Small intestine (tissue), 7 donors: ENCODE results near the gene NOL9. TPM values are rescaled to one million over a fixed set of nuclear protein-coding genes. Genes with fewer than 3 reads are reported as not detected.
"Not testable (repeated sequence)": the region's sequence is repeated elsewhere in the genome, so short reads cannot be mapped to it uniquely, and the experiment has no call there.

Experiments
- DNase-seq, 2 donors: peaks; one replicate each; pipeline versions ENCODE4 v3.0.0 to v3.0.0-alpha.2; 2013
- FAIRE-seq: peaks from 2 replicates; lab custom pipeline; 2012; peaks lifted over from hg19 to GRCh38; lab: Jason Lieb, UNC
- H3K27ac ChIP-seq, 3 donors: one replicate each; pipeline ENCODE4 v1.5.1; 2013; ENCODE audit warnings: low read length in 2 of 3, mild to moderate bottlenecking in 2 of 3, control low read depth in 1 of 3, inconsistent platforms in 1 of 3, low read depth in 1 of 3, moderate library complexity in 1 of 3
- H3K27me3 ChIP-seq, 3 donors: one replicate each; pipeline ENCODE4 v1.6.1; 2013; ENCODE audit warnings: low read length in 3 of 3, inconsistent platforms in 1 of 3; ENCODE audit not compliant: control insufficient read depth in 3 of 3, insufficient read depth in 3 of 3
- H3K36me3 ChIP-seq, 3 donors: one replicate each; pipeline ENCODE4 v1.6.1; 2013; ENCODE audit warnings: low read length in 3 of 3, inconsistent platforms in 1 of 3, low read depth in 1 of 3, mild to moderate bottlenecking in 1 of 3, moderate library complexity in 1 of 3; ENCODE audit not compliant: control insufficient read depth in 3 of 3, insufficient read depth in 2 of 3
- H3K4me1 ChIP-seq, 3 donors: one replicate each; pipeline ENCODE4 v1.6.1; 2013; ENCODE audit warnings: low read length in 2 of 3, inconsistent platforms in 1 of 3, low read depth in 1 of 3, mild to moderate bottlenecking in 1 of 3, moderate library complexity in 1 of 3; ENCODE audit not compliant: control insufficient read depth in 3 of 3, insufficient read depth in 2 of 3
- H3K4me3 ChIP-seq, 3 donors: one replicate each; pipeline ENCODE4 v1.5.1; 2013; ENCODE audit warnings: low read length in 3 of 3, control low read depth in 1 of 3, inconsistent platforms in 1 of 3, low read depth in 1 of 3, mild to moderate bottlenecking in 1 of 3, moderate library complexity in 1 of 3
- H3K9me3 ChIP-seq, 2 donors: one replicate each; pipeline ENCODE4 v1.6.1; 2013; ENCODE audit warnings: low read depth in 1 of 2, low read length in 1 of 2; ENCODE audit not compliant: control insufficient read depth in 2 of 2, insufficient read depth in 1 of 2
- WGBS, 3 donors: extraction: QIAGEN DNeasy Blood & Tissue Kit; methylation state at CpG; one replicate each; pipeline ENCODE4 v1.1.7; 2013; 5-methylcytosine and 5-hydroxymethylcytosine counted together
- polyA plus RNA-seq, 4 donors: library from polyadenylated mRNA; stranded (reverse) in 3 of 4; unstranded in 1 of 4; fragments of 200-250 nt in 3 of 4; fragments of 120-200 nt in 1 of 4; gene quantifications; one replicate each; pipeline versions ENCODE4 v1.2.1 to v1.2.3, GENCODE V29; 2013
- donor health status: healthy with polysubstance abuse.
- donor health status: control.
- donor health status: control.
- donor health status: Bipolar disorder and iron deficiency.
- donor health status: healthy.

The NOL9 gene
- polyA plus RNA-seq, 4 donors = 1.6 to 12.1 (median 3.9) TPM

DNA sequence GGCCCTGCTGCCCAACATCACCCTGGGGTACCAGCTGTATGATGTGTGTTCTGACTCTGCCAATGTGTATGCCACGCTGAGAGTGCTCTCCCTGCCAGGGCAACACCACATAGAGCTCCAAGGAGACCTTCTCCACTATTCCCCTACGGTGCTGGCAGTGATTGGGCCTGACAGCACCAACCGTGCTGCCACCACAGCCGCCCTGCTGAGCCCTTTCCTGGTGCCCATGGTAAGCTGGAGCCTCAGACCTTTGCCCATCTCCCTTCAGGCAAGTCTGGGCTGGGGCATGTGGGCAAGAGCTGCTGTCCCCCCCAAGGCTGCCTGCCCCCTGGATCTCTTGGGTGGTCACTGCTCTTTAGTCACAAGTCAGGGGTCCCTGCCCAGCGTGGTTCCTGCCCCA, 16.7 kb upstream of the NOL9 start:
- no peak for DNase-seq
- Histone ChIP-seq H3K9me3 (peaks cover 0 to 6% of the 10 kb centered on the region in 2 donors), H3K4me1 (no peaks in the 10 kb centered on the region), H3K27me3 (peaks cover 0 to 2% (median 0%) of the 10 kb centered on the region in 3 donors), H3K36me3 (no peaks in the 10 kb centered on the region), H3K4me3 (no peak overlapping the region), H3K27ac (no peak overlapping the region)
- 64 to 78% (median 78%) methylated on average over 4 to 5 of the region's 5 CpGs for WGBS, 3 donors
- no peak for FAIRE-seq

DNA sequence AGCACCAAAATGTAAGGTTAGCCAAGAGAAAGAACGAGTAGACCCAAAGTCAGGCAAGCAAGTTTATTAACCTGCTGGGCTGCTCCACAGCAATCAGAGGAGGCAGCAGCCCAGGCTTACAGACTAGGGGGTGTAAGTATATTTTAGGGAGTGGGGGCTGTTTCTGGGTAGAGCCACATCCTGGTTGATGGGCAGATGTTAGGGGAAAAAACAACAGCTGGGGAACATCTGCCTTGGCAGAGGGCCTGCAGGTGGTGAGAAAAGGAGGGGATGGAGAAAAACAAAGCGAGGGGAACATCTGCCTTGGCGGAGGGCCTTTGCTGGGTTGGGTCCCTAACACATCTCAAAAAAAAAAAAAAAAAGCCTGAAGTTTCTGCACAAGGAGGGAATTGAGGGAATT, 15.8 kb upstream of the NOL9 start:
- Histone ChIP-seq H3K4me1 (no peaks in the 10 kb centered on the region), H3K27ac (no peak overlapping the region), H3K9me3 (peaks cover 0 to 6% of the 10 kb centered on the region in 2 donors), H3K36me3 (no peaks in the 10 kb centered on the region), H3K4me3 (no peak overlapping the region), H3K27me3 (peaks cover 0 to 3% (median 2%) of the 10 kb centered on the region in 3 donors)
- DNase-seq (no peak), FAIRE-seq (no peak)
- 58 to 72% (median 67%) methylated on average over 3 of the region's 3 CpGs for WGBS, 3 donors

DNA sequence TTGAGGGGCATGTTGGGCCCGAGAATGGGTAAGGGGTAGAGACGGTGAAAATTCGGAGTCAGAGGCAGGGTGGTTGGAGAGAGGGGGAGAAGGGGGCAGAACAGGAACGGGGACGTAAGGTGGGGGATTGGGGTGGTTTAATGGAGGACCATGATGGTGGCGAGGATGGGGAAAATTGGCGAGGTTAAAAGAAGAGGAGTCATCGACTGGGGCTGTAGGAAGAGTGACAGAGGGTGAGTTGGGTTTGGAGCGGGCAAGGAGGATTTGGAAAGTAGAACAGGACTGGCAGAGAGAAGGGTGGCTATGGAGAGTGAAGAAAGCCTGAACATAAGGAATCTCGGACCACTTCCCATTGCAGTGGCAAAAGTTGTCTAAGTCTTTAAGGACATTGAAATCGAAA, 14.7 kb upstream of the NOL9 start:
- peaks cover 0 to 6% of the 10 kb centered on the region in 2 donors for H3K9me3 ChIP-seq
- H3K4me1 ChIP-seq = no peaks in the 10 kb centered on the region
- DNase-seq (no peak), FAIRE-seq (no peak)
- H3K4me3 ChIP-seq = no peak overlapping the region
- no peak overlapping the region for H3K27ac ChIP-seq
- peaks cover 0 to 10% (median 2%) of the 10 kb centered on the region in 3 donors for H3K27me3 ChIP-seq
- 90 to 93% (median 91%) methylated on average over 11 of the region's 11 CpGs for WGBS, 3 donors
- no peaks in the 10 kb centered on the region for H3K36me3 ChIP-seq

DNA sequence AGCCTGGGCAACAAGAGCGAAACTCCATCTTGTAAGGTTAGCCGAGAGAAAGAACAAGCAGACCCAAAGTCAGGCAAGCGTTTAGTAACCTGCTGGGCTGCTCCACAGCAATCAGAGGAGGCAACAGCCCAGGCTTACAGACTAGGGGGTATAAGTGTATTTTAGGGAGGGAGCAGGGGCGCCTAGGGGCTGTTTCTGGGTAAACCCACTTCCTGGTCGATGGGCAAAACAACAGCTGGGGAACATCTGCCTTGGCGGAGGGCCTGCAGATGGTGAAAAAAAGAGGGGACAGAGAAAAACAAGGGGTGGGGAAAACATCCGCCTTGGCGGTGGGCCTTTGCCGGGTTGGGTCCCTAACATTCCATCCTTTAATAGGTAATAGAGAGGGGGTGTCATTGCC, 6.0 kb upstream of the NOL9 start:
- Histone ChIP-seq H3K4me3 (no peak overlapping the region), H3K27me3 (peaks cover 0 to 12% (median 0%) of the 10 kb centered on the region in 3 donors), H3K9me3 (no peaks in the 10 kb centered on the region), H3K4me1 (no peaks in the 10 kb centered on the region), H3K27ac (no peak overlapping the region), H3K36me3 (no peaks in the 10 kb centered on the region)
- no peak for DNase-seq
- no peak for FAIRE-seq
- WGBS, 3 donors = 59 to 64% (median 60%) methylated on average over 9 of the region's 9 CpGs

DNA sequence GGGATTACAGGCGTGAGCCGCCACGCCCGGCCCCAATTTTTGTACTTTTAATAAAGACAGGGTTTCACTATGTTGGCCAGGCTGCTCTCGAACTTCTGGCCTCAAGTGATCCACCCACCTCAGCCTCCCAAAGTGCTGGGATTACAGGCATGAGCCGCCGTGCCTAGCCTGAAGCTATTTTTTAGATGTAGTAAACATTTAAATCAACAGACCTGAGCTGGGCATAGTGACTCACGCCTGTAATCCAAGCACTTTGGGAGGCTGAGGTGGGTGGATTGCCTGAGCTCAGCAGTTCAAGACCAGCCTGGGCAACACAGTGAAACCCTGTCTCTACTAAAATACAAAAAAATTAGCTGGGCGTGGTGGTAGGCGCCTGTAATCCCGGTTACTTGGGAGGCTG, 4.8 kb upstream of the NOL9 start:
- H3K9me3 ChIP-seq = not testable (repeated sequence)

DNA sequence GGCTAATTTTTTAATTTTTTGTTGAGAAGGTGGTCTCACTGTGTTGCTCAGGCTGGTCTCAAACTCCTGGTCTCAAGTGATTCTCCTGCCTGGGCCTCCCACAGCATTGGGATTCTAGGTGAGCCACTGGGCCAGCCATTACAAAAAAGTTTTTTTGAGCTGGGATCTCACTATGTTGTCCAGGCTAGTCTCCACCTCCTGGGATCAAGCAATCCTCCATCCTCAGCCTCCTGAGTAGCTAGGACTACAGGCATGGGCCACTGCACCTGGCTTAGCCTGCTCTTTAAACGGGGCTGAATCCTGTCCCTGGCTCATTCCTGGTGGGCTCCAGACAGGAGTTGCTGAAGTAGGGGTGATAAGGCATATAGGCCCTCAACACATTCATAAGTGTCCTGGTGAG, 3.3 kb upstream of the NOL9 start:
- 81 to 88% (median 82%) methylated on average over 1 of the region's 1 CpG for WGBS, 3 donors
- Histone ChIP-seq H3K4me1 (peaks cover 0 to 5% (median 4%) of the 10 kb centered on the region in 3 donors), H3K27ac (no peak overlapping the region), H3K36me3 (no peaks in the 10 kb centered on the region), H3K9me3 (no peaks in the 10 kb centered on the region), H3K27me3 (no peaks in the 10 kb centered on the region), H3K4me3 (no peak overlapping the region)
- FAIRE-seq (no peak), DNase-seq (no peak)

More for the DNA sequence above, 4.8 kb upstream of the NOL9 start:
- H3K27me3 ChIP-seq, H3K4me1 ChIP-seq, DNase-seq, H3K36me3 ChIP-seq, H3K27ac ChIP-seq, H3K4me3 ChIP-seq, FAIRE-seq: not testable (repeated sequence)
- WGBS, 3 donors = 79 to 89% (median 88%) methylated on average over 11 of the region's 11 CpGs

DNA sequence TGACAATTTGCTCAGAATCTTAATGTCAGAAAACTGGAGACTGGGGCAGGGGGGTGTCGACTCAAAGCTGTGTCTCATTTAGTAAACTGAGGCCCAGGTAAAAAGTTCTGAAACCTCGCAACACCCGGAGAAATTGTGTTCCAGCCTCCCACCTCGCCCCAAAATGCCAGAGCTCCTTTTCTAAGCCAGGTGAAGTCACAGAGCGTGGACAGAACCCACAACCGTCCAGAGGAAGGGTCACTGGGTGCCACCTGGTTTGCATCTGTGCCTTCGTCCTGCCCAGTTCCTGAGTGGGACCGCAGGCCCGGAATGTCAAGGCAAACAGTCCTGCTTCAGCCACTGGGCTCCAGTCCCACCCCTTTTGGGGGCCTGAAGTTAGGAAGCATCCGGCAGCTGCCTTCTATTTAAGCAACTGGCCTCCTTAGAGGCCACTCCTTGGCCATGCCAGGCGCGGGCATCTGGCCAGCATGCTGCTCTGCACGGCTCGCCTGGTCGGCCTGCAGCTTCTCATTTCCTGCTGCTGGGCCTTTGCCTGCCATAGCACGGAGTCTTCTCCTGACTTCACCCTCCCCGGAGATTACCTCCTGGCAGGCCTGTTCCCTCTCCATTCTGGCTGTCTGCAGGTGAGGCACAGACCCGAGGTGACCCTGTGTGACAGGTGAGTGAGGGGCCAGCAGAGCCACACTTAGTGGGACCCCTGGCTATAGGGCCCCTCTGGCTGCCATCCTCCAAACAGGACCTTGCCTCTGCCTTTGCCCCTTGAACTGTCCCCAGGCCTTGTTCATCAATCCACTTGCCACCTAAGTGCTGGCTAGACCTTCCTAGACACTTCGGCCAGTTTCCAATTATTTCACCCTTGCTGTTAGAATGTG, 830 bp upstream of the NOL9 start, which contains the start of gene TAS1R1:
TAS1R1 (plus strand) TSS at position 401 of the 872 bp plus-strand sequence; CDS start at position 468, 67 bp downstream.
- Histone ChIP-seq H3K27ac (peak within 1 kb of the TSS in 1 of 3 donors; percentile 68), H3K4me3 (peak within 1 kb of the TSS; percentile 94 to 98 (median 96)), H3K9me3 (no peaks in the 10 kb centered on the region), H3K4me1 (peaks cover 0 to 5% (median 4%) of the 10 kb centered on the region in 3 donors), H3K36me3 (peaks cover 0 to 13% (median 3%) of the 10 kb centered on the region in 3 donors), H3K27me3 (no peaks in the 10 kb centered on the region)
- DNase-seq = peak in 1 of 2 donors; percentile 5
- 80 to 87% (median 82%) methylated on average over 19 of the region's 19 CpGs for WGBS, 3 donors
- FAIRE-seq = no peak

DNA sequence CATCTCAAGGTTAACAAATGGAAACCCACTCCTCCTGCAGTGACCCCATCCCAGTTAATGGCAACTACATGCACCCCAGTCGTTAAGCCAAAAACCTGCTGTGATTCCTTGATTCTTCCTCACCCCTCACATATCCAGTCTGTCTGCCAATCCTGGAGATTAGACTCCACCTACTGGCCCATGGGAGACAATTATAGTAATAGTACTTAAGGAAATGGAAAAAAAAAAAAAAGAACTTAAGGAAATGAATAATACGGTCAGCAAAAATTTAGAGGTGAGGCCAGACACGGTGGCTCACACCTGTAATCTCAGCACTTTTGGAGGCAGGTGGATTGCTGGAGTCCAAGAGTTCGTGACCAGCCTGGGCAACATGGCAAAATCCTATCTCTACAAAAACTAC, 7.0 kb downstream of the NOL9 start:
- WGBS, 3 donors = 58 to 69% (median 66%) methylated on average over 4 of the region's 4 CpGs
- no peak for DNase-seq
- no peak overlapping the region for H3K27ac ChIP-seq
- H3K4me1 ChIP-seq = no peaks in the 10 kb centered on the region
- FAIRE-seq = no peak
- H3K27me3 ChIP-seq = no peaks in the 10 kb centered on the region
- H3K4me3 ChIP-seq = no peak overlapping the region
- peaks cover 6 to 65% (median 7%) of the 10 kb centered on the region in 3 donors for H3K36me3 ChIP-seq
- H3K9me3 ChIP-seq = no peaks in the 10 kb centered on the region
